Prostate gland (tissue), 2 donors: ENCODE data around the gene NAALAD2. TPM values are rescaled to one million over a fixed set of nuclear protein-coding genes. Genes with fewer than 3 reads are reported as not detected.

Experiments
- DNase-seq: peaks from one replicate; pipeline ENCODE4 v3.0.0-alpha.2; 2019; ENCODE audit warnings: low spot score
- H3K27ac ChIP-seq, 2 donors: fragments of 200-600 bp; sonication (generic); 2 replicates each; pipeline ENCODE4 v1.5.1; 2017 to 2019
- H3K27me3 ChIP-seq: fragments of 200-600 bp; sonication (generic); replicated peaks from 2 replicates; pipeline ENCODE4 v1.5.1; 2019; ENCODE audit not compliant: insufficient read depth
- H3K36me3 ChIP-seq, 2 donors: fragments of 200-600 bp; sonication (generic); 1 replicate in 1 of 2; 2 replicates in 1 of 2; pipeline versions ENCODE4 v1.5.1 to v1.8.1; 2017 to 2019
- H3K4me1 ChIP-seq: fragments of 200-600 bp; sonication (generic); replicated peaks from 2 replicates; pipeline ENCODE4 v1.5.1; 2019
- H3K4me3 ChIP-seq, 2 donors: fragments of 200-600 bp; sonication (generic); 2 replicates each; pipeline ENCODE4 v1.5.1; 2017 to 2019
- H3K9me3 ChIP-seq: fragments of 200-600 bp; sonication (generic); 2 replicates; pipeline ENCODE4 v1.5.1; 2017
- POLR2A ChIP-seq: fragments of 450-650 bp; IDR thresholded peaks from one replicate; pipeline ENCODE4 v1.6.1; 2016; ENCODE audit warnings: antibody characterized with exemption, mild to moderate bottlenecking
- POLR2AphosphoS5 ChIP-seq: sonication (generic); formaldehyde crosslinking; IDR thresholded peaks from one replicate; pipeline ENCODE4 v1.6.1; 2017; ENCODE audit warnings: antibody characterized with exemption
- WGBS: methylation state at CpG from one replicate; pipeline ENCODE4 v1.1.5; 2018; 5-methylcytosine and 5-hydroxymethylcytosine counted together
- intact Hi-C: fragments of 100-400 bp; cut with DNase I; formaldehyde crosslinking; loops from one replicate; pipeline ENCODE4 v1.14.2; 2022
- total RNA-seq, 2 donors: library from RNA; depleted of rRNA; stranded (reverse); fragments of >200 nt; gene quantifications; one replicate each; pipeline ENCODE4 v1.1.0, GENCODE V29; 2016
- TF ChIP-seq, protein P1 (sequence below), 4 experiments: fragments of 200-600 bp in 2 of 4; fragments of 450-650 bp in 2 of 4; sonication (generic) in 2 of 4; IDR thresholded peaks; 1 replicate in 3 of 4; 2 replicates in 1 of 4; pipeline ENCODE4 v1.5.1; 2016 to 2019; ENCODE audit warnings: antibody characterized with exemption in 4 of 4, mild to moderate bottlenecking in 2 of 4, moderate library complexity in 2 of 4

The NAALAD2 gene
- total RNA-seq, 2 donors from 2014 or later = 0.27 to 38.9 TPM

DNA sequence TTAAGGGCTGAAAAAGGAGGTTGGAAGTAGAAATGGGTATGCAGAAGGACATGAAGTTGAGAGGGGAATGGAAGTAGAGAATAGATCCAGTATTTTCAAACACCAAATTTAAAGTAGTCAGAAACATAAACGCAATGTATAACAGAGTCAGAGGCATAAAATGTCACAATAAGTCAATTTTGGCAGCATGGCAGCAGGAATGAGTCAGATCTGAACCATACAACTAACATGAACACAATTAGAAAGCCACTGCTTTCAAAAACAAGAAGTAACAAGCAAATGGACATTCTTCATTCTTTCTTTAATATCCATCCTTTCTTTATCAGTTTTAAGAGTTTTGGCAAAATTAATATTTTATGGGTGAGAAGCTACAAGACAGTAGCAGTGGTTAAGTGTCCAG is 85.9 kb downstream of the NAALAD2 start:
- 91% methylated on average over 1 of the region's 1 CpG for WGBS
- H3K4me3 ChIP-seq = no peak overlapping the region

DNA sequence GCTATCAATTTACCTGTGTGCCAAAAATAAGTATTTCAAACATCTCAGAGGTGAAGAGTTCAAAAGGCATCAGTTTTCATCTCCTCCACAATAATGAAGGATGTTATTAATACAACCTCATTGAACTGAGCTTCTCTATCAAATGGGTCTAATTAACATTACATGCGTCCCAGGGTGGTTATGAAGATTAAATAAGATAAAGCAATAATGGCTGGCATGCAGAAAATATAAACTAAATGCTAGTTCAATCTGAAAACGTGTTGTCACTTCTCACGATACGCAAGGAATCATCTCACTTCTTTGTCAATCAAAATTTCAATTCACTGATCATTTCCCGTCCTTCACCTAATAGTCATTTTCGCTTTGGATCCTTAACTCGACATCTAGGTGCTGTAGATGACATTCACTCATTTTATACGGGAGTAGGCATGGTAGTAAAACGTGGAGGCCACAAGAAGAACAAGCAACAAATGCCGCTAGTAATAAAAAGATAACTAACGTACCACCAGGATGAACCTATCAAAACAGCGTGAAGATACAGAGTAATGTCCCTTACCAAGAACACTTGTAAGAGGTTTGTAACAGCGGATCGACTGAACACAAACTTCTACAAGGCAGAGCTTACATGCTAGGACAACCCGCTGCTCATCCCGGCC is 87.5 kb downstream of the NAALAD2 start:
- H3K9me3 ChIP-seq = no peaks in the 10 kb centered on the region
- H3K36me3 ChIP-seq = no peaks in the 10 kb centered on the region
- peak overlapping the region; percentile 93 to 96 for H3K27ac ChIP-seq
- no peaks in the 10 kb centered on the region for H3K4me1 ChIP-seq
- H3K27me3 ChIP-seq = no peaks in the 10 kb centered on the region
- intact Hi-C loops = no loop called here
- TF ChIP-seq, protein P1, sequence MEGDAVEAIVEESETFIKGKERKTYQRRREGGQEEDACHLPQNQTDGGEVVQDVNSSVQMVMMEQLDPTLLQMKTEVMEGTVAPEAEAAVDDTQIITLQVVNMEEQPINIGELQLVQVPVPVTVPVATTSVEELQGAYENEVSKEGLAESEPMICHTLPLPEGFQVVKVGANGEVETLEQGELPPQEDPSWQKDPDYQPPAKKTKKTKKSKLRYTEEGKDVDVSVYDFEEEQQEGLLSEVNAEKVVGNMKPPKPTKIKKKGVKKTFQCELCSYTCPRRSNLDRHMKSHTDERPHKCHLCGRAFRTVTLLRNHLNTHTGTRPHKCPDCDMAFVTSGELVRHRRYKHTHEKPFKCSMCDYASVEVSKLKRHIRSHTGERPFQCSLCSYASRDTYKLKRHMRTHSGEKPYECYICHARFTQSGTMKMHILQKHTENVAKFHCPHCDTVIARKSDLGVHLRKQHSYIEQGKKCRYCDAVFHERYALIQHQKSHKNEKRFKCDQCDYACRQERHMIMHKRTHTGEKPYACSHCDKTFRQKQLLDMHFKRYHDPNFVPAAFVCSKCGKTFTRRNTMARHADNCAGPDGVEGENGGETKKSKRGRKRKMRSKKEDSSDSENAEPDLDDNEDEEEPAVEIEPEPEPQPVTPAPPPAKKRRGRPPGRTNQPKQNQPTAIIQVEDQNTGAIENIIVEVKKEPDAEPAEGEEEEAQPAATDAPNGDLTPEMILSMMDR (IDR thresholded peaks at IDR 0.05) = no peak
- no peak for TF ChIP-seq POLR2AphosphoS5
- no peak for TF ChIP-seq POLR2A
- 4% methylated on average over 16 of the region's 16 CpGs for WGBS
- peak overlapping the region; percentile 67 to 95 for H3K4me3 ChIP-seq
- DNase-seq = no peak

More for the DNA sequence above, 85.9 kb downstream of the NAALAD2 start:
- H3K27me3 ChIP-seq = no peaks in the 10 kb centered on the region
- TF ChIP-seq POLR2AphosphoS5 = no peak
- TF ChIP-seq, protein P1 (IDR thresholded peaks at IDR 0.05) = no peak
- no peaks in the 10 kb centered on the region for H3K4me1 ChIP-seq
- H3K9me3 ChIP-seq = no peaks in the 10 kb centered on the region
- no peaks in the 10 kb centered on the region for H3K36me3 ChIP-seq
- no peak for DNase-seq
- intact Hi-C loops = no loop called here
- H3K27ac ChIP-seq = no peak overlapping the region

DNA sequence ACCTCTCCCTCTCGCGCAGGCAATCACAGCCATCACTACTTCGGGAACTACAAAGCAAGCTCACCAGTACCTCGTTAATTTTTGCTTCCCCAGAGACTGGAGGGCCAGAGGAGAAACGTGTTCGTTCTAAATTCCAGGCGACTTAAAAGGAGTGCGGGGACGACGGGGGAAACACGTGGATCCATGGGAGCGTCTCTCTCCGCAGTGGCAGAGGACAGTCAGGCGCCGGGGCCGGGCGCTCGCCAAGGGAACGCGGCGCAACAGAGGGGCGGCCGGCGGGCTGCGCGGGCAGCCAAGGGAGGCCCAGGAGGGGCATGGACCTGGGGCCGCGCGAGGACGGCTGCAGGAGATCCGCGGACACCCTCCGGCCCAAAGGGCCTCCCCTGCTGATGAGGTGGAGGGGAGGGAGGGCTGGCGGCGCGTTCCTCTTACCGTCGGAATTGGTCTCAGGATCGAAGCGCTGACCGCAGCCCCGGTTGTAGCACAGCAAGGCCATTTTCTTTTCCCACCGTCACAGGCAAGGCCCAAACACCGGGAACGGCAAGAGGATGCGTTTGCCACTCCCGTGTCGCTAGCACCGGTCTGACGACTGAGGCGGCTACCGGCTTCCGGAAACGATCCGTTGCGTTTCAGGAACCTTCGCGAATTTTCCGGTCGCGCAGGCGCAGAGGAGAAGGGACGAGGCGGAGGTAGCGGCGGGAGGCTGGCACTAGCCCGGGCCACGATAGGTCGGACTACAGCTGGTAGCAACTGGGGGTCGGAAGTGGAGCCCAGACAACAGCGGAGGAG is 88.2 kb downstream of the NAALAD2 start, which contains the start of gene CHORDC1:
Gene CHORDC1, minus strand, starts transcription at position 591 of the 789 bp plus-strand sequence. Its CDS starts 95 bp downstream, at position 496.
- peak; percentile 88 for DNase-seq
- Histone ChIP-seq H3K27me3 (no peaks in the 10 kb centered on the region), H3K36me3 (no peaks in the 10 kb centered on the region), H3K9me3 (no peaks in the 10 kb centered on the region), H3K4me1 (no peaks in the 10 kb centered on the region), H3K27ac (peak within 1 kb of the TSS; percentile 93 to 96), H3K4me3 (peak within 1 kb of the TSS; percentile 67 to 95)
- under 1% methylated on average over 71 of the region's 71 CpGs for WGBS
- intact Hi-C loops = no loop called here
- TF ChIP-seq POLR2AphosphoS5 (peak; percentile 100), POLR2A (peak; percentile 97)
- TF ChIP-seq, protein P1 (IDR thresholded peaks at IDR 0.05) = no peak

DNA sequence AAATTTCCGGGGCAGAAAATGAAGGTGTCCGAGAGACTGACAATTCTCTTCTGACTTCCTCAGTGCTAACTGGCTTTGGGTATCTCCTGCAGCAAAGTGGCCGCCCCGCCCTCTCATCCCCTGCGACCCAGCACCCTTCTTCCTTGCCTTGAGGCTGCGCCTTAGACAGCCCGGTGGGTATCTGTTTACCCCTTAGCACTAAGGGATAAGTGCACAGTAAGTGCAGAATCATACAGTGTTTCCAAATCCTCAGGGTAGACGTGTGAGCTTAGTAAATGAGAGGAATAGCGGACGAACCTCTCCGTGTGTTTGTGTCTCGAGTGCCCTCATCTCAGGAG is 88.8 kb downstream of the NAALAD2 start:
- Histone ChIP-seq H3K27ac (peak overlapping the region; percentile 93 to 96), H3K4me3 (peak overlapping the region; percentile 67 to 95), H3K9me3 (no peaks in the 10 kb centered on the region), H3K36me3 (no peaks in the 10 kb centered on the region), H3K4me1 (no peaks in the 10 kb centered on the region), H3K27me3 (no peaks in the 10 kb centered on the region)
- TF ChIP-seq, protein P1 (IDR thresholded peaks at IDR 0.05) = no peak
- TF ChIP-seq POLR2A (no peak), POLR2AphosphoS5 (no peak)
- WGBS = under 1% methylated on average over 12 of the region's 12 CpGs
- intact Hi-C loops = no loop called here
- no peak for DNase-seq
